Astrocyte (in vitro differentiated cells and primary cell): ENCODE measurements around the gene ZDHHC11B.
"Not testable (repeated sequence)": the region's sequence is repeated elsewhere in the genome, so short reads cannot be mapped to it uniquely, and the experiment has no call there.

Experiments
- CTCF ChIP-seq: IDR thresholded peaks from 2 replicates; pipeline ENCODE4 v1.5.1; 2011; ENCODE audit warnings: low read depth, mild to moderate bottlenecking, inconsistent platforms, low read length, moderate library complexity; ENCODE audit not compliant: insufficient read depth
- EZH2 ChIP-seq: IDR thresholded peaks from 2 replicates; pipeline ENCODE4 v1.6.1; 2012; ENCODE audit warnings: mild to moderate bottlenecking, low read length, inconsistent platforms; ENCODE audit not compliant: insufficient read depth

GRCh38 chr5:681317-682191 lies 103.0 kb downstream of the ZDHHC11B start:
- not testable (repeated sequence) for TF ChIP-seq CTCF, EZH2
